Neural progenitor cell (in vitro differentiated cells): Measurements from ENCODE around the gene IL36A. TPM values are rescaled to one million over a fixed set of nuclear protein-coding genes. Genes with fewer than 3 reads are reported as not detected.

Experiments used
- DNase-seq: peaks from one replicate; pipeline ENCODE4 v3.0.0-alpha.2; 2016; ENCODE audit warnings: low spot score
- H2AFZ ChIP-seq: fragments of 200-600 bp; sonication (generic); replicated peaks from 2 replicates; pipeline ENCODE4 v1.6.1; 2016; ENCODE audit warnings: antibody characterized with exemption
- H3F3A ChIP-seq: fragments of 200-600 bp; sonication (generic); 2 replicates; pipeline ENCODE4 v1.6.1; 2016; ENCODE audit warnings: antibody characterized with exemption, low read depth
- H3K27ac ChIP-seq: fragments of 200-600 bp; sonication (generic); 2 replicates; pipeline ENCODE4 v1.5.1; 2016; ENCODE audit warnings: mild to moderate bottlenecking
- H3K27me3 ChIP-seq: fragments of 200-600 bp; sonication (generic); 2 replicates; pipeline ENCODE4 v1.6.1; 2016; ENCODE audit warnings: mild to moderate bottlenecking, moderate library complexity
- H3K36me3 ChIP-seq: fragments of 200-600 bp; sonication (generic); 2 replicates; pipeline ENCODE4 v1.5.1; 2016
- H3K4me1 ChIP-seq: fragments of 200-600 bp; sonication (generic); 2 replicates; pipeline ENCODE4 v1.6.1; 2016; ENCODE audit warnings: mixed run types
- H3K4me2 ChIP-seq: fragments of 200-600 bp; sonication (generic); 2 replicates; pipeline ENCODE4 v1.6.1; 2016
- H3K4me3 ChIP-seq: fragments of 200-600 bp; sonication (generic); 2 replicates; pipeline ENCODE4 v1.5.1; 2016
- H3K79me2 ChIP-seq: fragments of 200-600 bp; sonication (generic); 2 replicates; pipeline ENCODE4 v1.6.1; 2016; ENCODE audit warnings: low read depth
- H3K9ac ChIP-seq: fragments of 200-600 bp; sonication (generic); 2 replicates; pipeline ENCODE4 v1.6.1; 2016
- H3K9me3 ChIP-seq: fragments of 200-600 bp; sonication (generic); 2 replicates; pipeline ENCODE4 v1.5.1; 2016; ENCODE audit warnings: low read depth
- H4K20me1 ChIP-seq: fragments of 200-600 bp; sonication (generic); 2 replicates; pipeline ENCODE4 v1.6.1; 2016; ENCODE audit warnings: low read depth
- H3K27ac Mint-ChIP-seq: 3 replicates; pipeline ENCODE4 v1.8.0; 2021; ENCODE audit warnings: mixed read lengths
- H3K27me3 Mint-ChIP-seq: 2 replicates; pipeline ENCODE4 v1.8.0; 2022; ENCODE audit warnings: low read depth, mild to moderate bottlenecking, inconsistent platforms, moderate library complexity, mixed read lengths; ENCODE audit not compliant: insufficient read depth
- H3K36me3 Mint-ChIP-seq: 3 replicates; pipeline ENCODE4 v1.8.0; 2021; ENCODE audit warnings: mixed read lengths
- H3K4me1 Mint-ChIP-seq: 3 replicates; pipeline ENCODE4 v1.8.0; 2021; ENCODE audit warnings: mixed read lengths
- H3K4me3 Mint-ChIP-seq: 3 replicates; pipeline ENCODE4 v1.8.0; 2021; ENCODE audit warnings: mild to moderate bottlenecking, moderate library complexity, mixed read lengths
- H3K9me3 Mint-ChIP-seq: 3 replicates; pipeline ENCODE4 v1.8.0; 2020; ENCODE audit warnings: mixed read lengths
- CTCF ChIP-seq: fragments of 200-600 bp; sonication (generic); IDR thresholded peaks from 2 replicates; pipeline ENCODE4 v1.5.1; 2017; ENCODE audit warnings: antibody characterized with exemption, mild to moderate bottlenecking
- EZH2 ChIP-seq: fragments of 200-600 bp; sonication (generic); IDR thresholded peaks from 2 replicates; pipeline ENCODE4 v1.6.1; 2017; ENCODE audit warnings: antibody characterized with exemption, mild to moderate bottlenecking, moderate library complexity
- EZH2phosphoT487 ChIP-seq: fragments of 200-600 bp; sonication (generic); IDR thresholded peaks from 2 replicates; pipeline ENCODE4 v1.6.1; 2017; ENCODE audit warnings: antibody characterized with exemption
- total RNA-seq: library from RNA; depleted of rRNA; stranded (reverse); fragments of >200 nt; gene quantifications from 2 replicates; pipeline ENCODE4 v1.2.3, GENCODE V29; 2015; ENCODE audit warnings: low replicate concordance

IL36A gene
- total RNA-seq, 1 donor from 2014 or later, result not detected

GRCh38 chr2:113052396-113052917 lies 47.2 kb downstream of the IL36A start, which contains the start of gene IL36B:
Gene IL36B, minus strand, starts transcription at chr2:113052867.
- Histone ChIP-seq H3K79me2 (no peaks in the 10 kb centered on the region), H3K4me1 (no peaks in the 10 kb centered on the region), H3K36me3 (no peaks in the 10 kb centered on the region), H2AFZ (no peak within 1 kb of the TSS), H3K4me3 (no peak within 1 kb of the TSS), H3K27ac (no peak within 1 kb of the TSS), H3F3A (no peaks in the 10 kb centered on the region), H3K9ac (no peak within 1 kb of the TSS), H4K20me1 (no peaks in the 10 kb centered on the region), H3K4me2 (no peak within 1 kb of the TSS), H3K27me3 (no peaks in the 10 kb centered on the region), H3K9me3 (peaks cover 5% of the 10 kb centered on the region)
- Mint-ChIP-seq H3K4me3 (no peak within 1 kb of the TSS), H3K9me3 (peaks cover 26% of the 10 kb centered on the region), H3K27ac (no peak within 1 kb of the TSS), H3K36me3 (no peaks in the 10 kb centered on the region), H3K4me1 (no peaks in the 10 kb centered on the region), H3K27me3 (peaks cover 12% of the 10 kb centered on the region)
- no peak for DNase-seq
- TF ChIP-seq EZH2phosphoT487 (no peak), CTCF (no peak), EZH2 (no peak)

- Histone ChIP-seq H3K4me3 (no peak overlapping the region), H4K20me1 (no peaks in the 10 kb centered on the region), H3K27me3 (no peaks in the 10 kb centered on the region), H3K9me3 (peaks cover 5% of the 10 kb centered on the region), H3K27ac (no peak overlapping the region), H3F3A (no peaks in the 10 kb centered on the region), H2AFZ (no peak overlapping the region), H3K79me2 (no peaks in the 10 kb centered on the region), H3K36me3 (no peaks in the 10 kb centered on the region), H3K4me2 (no peak overlapping the region), H3K9ac (no peak overlapping the region), H3K4me1 (no peaks in the 10 kb centered on the region)
- H3K9me3 Mint-ChIP-seq, result peaks cover 26% of the 10 kb centered on the region
- DNase-seq, result no peak
- H3K27me3 Mint-ChIP-seq, result peaks cover 12% of the 10 kb centered on the region
- no peaks in the 10 kb centered on the region for H3K4me1 Mint-ChIP-seq
- no peaks in the 10 kb centered on the region for H3K36me3 Mint-ChIP-seq
- no peak overlapping the region for H3K4me3 Mint-ChIP-seq
- H3K27ac Mint-ChIP-seq, result no peak overlapping the region
- TF ChIP-seq EZH2phosphoT487 (no peak), CTCF (no peak), EZH2 (no peak)
Measured at GRCh38 chr2:113053666-113054065, 48.4 kb downstream of the IL36A start.

- peaks cover 24% of the 10 kb centered on the region for H3K9me3 Mint-ChIP-seq
- H3K27me3 ChIP-seq, result no peaks in the 10 kb centered on the region
- H3K27ac ChIP-seq, result no peak overlapping the region
- no peak for DNase-seq
- H3K4me1 ChIP-seq, result no peaks in the 10 kb centered on the region
- H3K79me2 ChIP-seq, result no peaks in the 10 kb centered on the region
- no peaks in the 10 kb centered on the region for H3K36me3 Mint-ChIP-seq
- peaks cover 5% of the 10 kb centered on the region for H3K9me3 ChIP-seq
- H3K4me1 Mint-ChIP-seq, result no peaks in the 10 kb centered on the region
- H3F3A ChIP-seq, result no peaks in the 10 kb centered on the region
- TF ChIP-seq CTCF (no peak), EZH2 (no peak)
- H4K20me1 ChIP-seq, result no peaks in the 10 kb centered on the region
- no peak overlapping the region for H3K9ac ChIP-seq
- H3K4me2 ChIP-seq, result no peak overlapping the region
- H3K4me3 Mint-ChIP-seq, result no peak overlapping the region
- H3K36me3 ChIP-seq, result no peaks in the 10 kb centered on the region
- H3K27me3 Mint-ChIP-seq, result peaks cover 12% of the 10 kb centered on the region
- H3K4me3 ChIP-seq, result no peak overlapping the region
- H3K27ac Mint-ChIP-seq, result no peak overlapping the region
- H2AFZ ChIP-seq, result no peak overlapping the region
Measured at GRCh38 chr2:113054066-113054465, 48.8 kb downstream of the IL36A start.
